ENCODE measurements around the gene SFXN3. TPM values are rescaled to one million over a fixed set of nuclear protein-coding genes. Genes with fewer than 3 reads are reported as not detected.

SFXN3 gene
- total and polyA plus RNA-seq, 2 of the 13 experiments (the other 11 are each of a cell fraction or from before 2014, with no cell fraction given): 16.8 to 71.5 TPM

GRCh38 chr10:101046332-101047238 lies 15.6 kb downstream of the SFXN3 start:
- Histone ChIP-seq H3K36me3 (replicated peaks in 1 of 2; ENCODE audit: control insufficient read depth in 1 of 2, insufficient read depth in 2 of 2, low read length in 2 of 2) (no peaks in the 10 kb centered on the region), H3K4me3 (replicated peaks in 1 of 3; ENCODE audit: insufficient read depth in 1 of 3, low read depth in 2 of 3, low read length in 3 of 3) (peak overlapping the region; percentile 39 to 61 (median 43)), H3K9me3 (ENCODE audit: low read length) (no peaks in the 10 kb centered on the region), H3K9ac (ENCODE audit: insufficient read depth, low read depth, low read length) (peak overlapping the region; percentile 12), H3K27ac (ENCODE audit: extremely low read length, insufficient read depth, low read length) (no peak overlapping the region), H3K79me2 (ENCODE audit: insufficient read depth, low read length) (no peaks in the 10 kb centered on the region), H2AFZ (ENCODE audit: low read length) (peak overlapping the region; percentile 79), H4K20me1 (ENCODE audit: insufficient read depth, low read length) (no peaks in the 10 kb centered on the region), H3K4me1 (ENCODE audit: insufficient read depth, low read length) (peaks cover 57% of the 10 kb centered on the region), H3K4me2 (ENCODE audit: low read depth, low read length) (peak overlapping the region; percentile 94), H3K27me3 (ENCODE audit: control insufficient read depth in 1 of 2, insufficient read depth in 2 of 2, low read length in 2 of 2) (no peaks in the 10 kb centered on the region; a peak in 1 of 5 replicates)
- no TSS peak for BruUV-seq (replicated peaks)
- ChIA-PET POLR2A (interaction anchor here (0.8 to 2.8 kb wide), 5 partner anchors 15 to 95 kb away, joined by 3 to 20 read pairs (median 4); partner anchors contain the start of gene KAZALD1), CTCF (ENCODE audit: low intra/inter-chr PET ratio, low total read pairs) (no interaction called here)
- in situ Hi-C loops (cut with HindIII; ENCODE audit: extremely low pct_ligation_motif_present, low pct_unique_long_range_greater_than_20kb): no loop called here
- DNase-seq (ENCODE audit: low spot score) (no peak), FAIRE-seq (no peak), ATAC-seq (peak; percentile 32)
- 7% methylated on average over 19 of the region's 25 CpGs for WGBS (ENCODE audit: low lambda C conversion rate)
- intact Hi-C loops (cut with micrococcal nuclease; ENCODE audit: unreplicated experiment): no loop called here
- TF ChIP-seq HMGXB3 (CRISPR knock-in tag; IDR thresholded peaks at IDR 0.05; ENCODE audit: borderline replicate concordance) (no peak), ZFX (CRISPR knock-in tag; IDR thresholded peaks at IDR 0.05; ENCODE audit: low read depth) (0 out of 2 replicates have a peak, but pooled peaks have one; percentile 21), ZNF766 (CRISPR knock-in tag; IDR thresholded peaks at IDR 0.05; ENCODE audit: borderline replicate concordance) (no peak), KDM2A (CRISPR knock-in tag; IDR thresholded peaks at IDR 0.05; ENCODE audit: borderline replicate concordance, low read depth) (peak; percentile 34; the same call in 1 of the 2 replicates), TCF7 (IDR thresholded peaks at IDR 0.05; ENCODE audit: low read depth) (no peak), SP1 (IDR thresholded peaks at IDR 0.05) (no peak), SP1 (CRISPR knock-in tag; IDR thresholded peaks at IDR 0.05) (no peak), ZNF687 (CRISPR knock-in tag; IDR thresholded peaks at IDR 0.05) (peak; percentile 50), ZNF280B (CRISPR knock-in tag; IDR thresholded peaks at IDR 0.05; ENCODE audit: borderline replicate concordance) (no peak), RFXANK (CRISPR knock-in tag; IDR thresholded peaks at IDR 0.05) (no peak), ZNF264 (CRISPR knock-in tag; IDR thresholded peaks at IDR 0.05) (no peak), HNRNPH1 (optimal IDR thresholded peaks at IDR 0.05; ENCODE audit: low read depth, low read length) (no peak)
